OCI-LY1 (cell line): ENCODE measurements around the gene TTC33.

Experiments
- H2AFZ ChIP-seq: fragments of 200-600 bp; sonication (generic), shearing (Covaris generic); 2 replicates; pipeline ENCODE4 v1.6.0; 2014; ENCODE audit warnings: antibody characterized with exemption, mild to moderate bottlenecking, low read length
- H3F3A ChIP-seq: fragments of 200-600 bp; sonication (generic), shearing (Covaris generic); 2 replicates; pipeline ENCODE4 v1.6.0; 2014; ENCODE audit warnings: mild to moderate bottlenecking, antibody characterized with exemption, low read length, moderate library complexity; ENCODE audit not compliant: insufficient read depth
- H3K27ac ChIP-seq: fragments of 200-600 bp; sonication (generic); 2 replicates; pipeline ENCODE4 v1.5.1; 2014; ENCODE audit warnings: low read length, mixed run types, mild to moderate bottlenecking, low read depth; ENCODE audit not compliant: poor library complexity, severe bottlenecking
- H3K27me3 ChIP-seq: fragments of 200-600 bp; sonication (generic); 2 replicates; pipeline ENCODE4 v1.6.0; 2014; ENCODE audit warnings: antibody characterized with exemption, mild to moderate bottlenecking, low read length, moderate library complexity; ENCODE audit not compliant: insufficient read depth
- H3K36me3 ChIP-seq: fragments of 200-600 bp; sonication (generic); 2 replicates; pipeline ENCODE4 v1.6.1; 2014; ENCODE audit warnings: mild to moderate bottlenecking, antibody characterized with exemption, low read length, moderate library complexity, mixed read lengths; ENCODE audit not compliant: insufficient read depth
- H3K4me1 ChIP-seq: fragments of 200-600 bp; sonication (generic); 2 replicates; pipeline ENCODE4 v1.5.1; 2014; ENCODE audit warnings: mild to moderate bottlenecking, low read length, moderate library complexity; ENCODE audit not compliant: insufficient read depth, severe bottlenecking
- H3K4me2 ChIP-seq: fragments of 200-600 bp; sonication (generic), shearing (Covaris generic); 2 replicates; pipeline ENCODE4 v1.6.1; 2014; ENCODE audit warnings: low read length
- H3K4me3 ChIP-seq: fragments of 200-600 bp; sonication (generic); 2 replicates; pipeline ENCODE4 v1.5.1; 2014; ENCODE audit warnings: low read length, low read depth, mild to moderate bottlenecking, mixed read lengths; ENCODE audit not compliant: poor library complexity, severe bottlenecking
- H3K79me2 ChIP-seq: fragments of 200-600 bp; shearing (Covaris generic); 2 replicates; pipeline ENCODE4 v1.6.1; 2016; ENCODE audit warnings: mixed run types, low read length, mixed read lengths; ENCODE audit not compliant: insufficient read depth
- H3K9ac ChIP-seq: fragments of 200-600 bp; sonication (generic), shearing (Covaris generic); 2 replicates; pipeline ENCODE4 v1.6.1; 2014; ENCODE audit warnings: mild to moderate bottlenecking, low read length, mixed read lengths
- H3K9me2 ChIP-seq: fragments of 200-600 bp; sonication (generic), shearing (Covaris generic); 2 replicates; pipeline ENCODE4 v1.6.1; 2014; ENCODE audit warnings: low read depth, mild to moderate bottlenecking, low read length, mixed read lengths
- H3K9me3 ChIP-seq: fragments of 200-600 bp; shearing (Covaris generic); 2 replicates; pipeline ENCODE4 v1.6.1; 2014; ENCODE audit warnings: low read length, mixed read lengths
- H4K20me1 ChIP-seq: fragments of 200-600 bp; sonication (generic), shearing (Covaris generic); 2 replicates; pipeline ENCODE4 v1.6.0; 2016; ENCODE audit warnings: mild to moderate bottlenecking, low read length; ENCODE audit not compliant: insufficient read depth
- CTCF ChIP-seq: fragments of 200-600 bp; sonication (generic), shearing (Covaris generic); IDR thresholded peaks from 2 replicates; pipeline ENCODE4 v1.5.1; 2017; ENCODE audit warnings: mild to moderate bottlenecking, antibody characterized with exemption, low read length, moderate library complexity, mixed read lengths
- EZH2 ChIP-seq: fragments of 200-600 bp; sonication (generic), shearing (Covaris generic); IDR thresholded peaks from 2 replicates; pipeline ENCODE4 v1.8.0; 2017; ENCODE audit warnings: borderline replicate concordance, mixed run types, mild to moderate bottlenecking, antibody characterized with exemption, low read length, moderate library complexity, mixed read lengths

The TTC33 gene

GRCh38 chr5:40689438-40689837 is 66.3 kb downstream of the TTC33 start:
- H3K9me3 ChIP-seq = no peaks in the 10 kb centered on the region
- H3K36me3 ChIP-seq = peaks cover 56% of the 10 kb centered on the region
- H3K4me2 ChIP-seq = no peak overlapping the region
- H3F3A ChIP-seq = no peaks in the 10 kb centered on the region
- TF ChIP-seq EZH2 (no peak), CTCF (no peak)
- no peak overlapping the region for H2AFZ ChIP-seq
- H4K20me1 ChIP-seq = no peaks in the 10 kb centered on the region
- H3K9ac ChIP-seq = no peak overlapping the region
- peaks cover 45% of the 10 kb centered on the region for H3K4me1 ChIP-seq
- no peak overlapping the region for H3K4me3 ChIP-seq
- no peaks in the 10 kb centered on the region for H3K9me2 ChIP-seq
- no peak overlapping the region for H3K27ac ChIP-seq
- no peaks in the 10 kb centered on the region for H3K27me3 ChIP-seq
- H3K79me2 ChIP-seq = peaks cover 49% of the 10 kb centered on the region

GRCh38 chr5:40688996-40689395 is 66.8 kb downstream of the TTC33 start:
- Histone ChIP-seq H3K4me2 (no peak overlapping the region), H3K36me3 (peaks cover 52% of the 10 kb centered on the region), H2AFZ (no peak overlapping the region), H3K4me3 (no peak overlapping the region), H3K79me2 (peaks cover 54% of the 10 kb centered on the region), H3K9ac (no peak overlapping the region), H3K9me2 (no peaks in the 10 kb centered on the region), H3K9me3 (no peaks in the 10 kb centered on the region), H3K27me3 (no peaks in the 10 kb centered on the region), H3K4me1 (peaks cover 49% of the 10 kb centered on the region), H4K20me1 (no peaks in the 10 kb centered on the region), H3K27ac (no peak overlapping the region), H3F3A (no peaks in the 10 kb centered on the region)
- TF ChIP-seq CTCF (no peak), EZH2 (no peak)

GRCh38 chr5:40688127-40688761 is 67.5 kb downstream of the TTC33 start:
- H3K4me2 ChIP-seq = peak overlapping the region; percentile 48
- no peak overlapping the region for H3K4me3 ChIP-seq
- no peaks in the 10 kb centered on the region for H4K20me1 ChIP-seq
- TF ChIP-seq CTCF (peak; percentile 95), EZH2 (no peak)
- H3K4me1 ChIP-seq = peaks cover 56% of the 10 kb centered on the region
- no peak overlapping the region for H2AFZ ChIP-seq
- no peaks in the 10 kb centered on the region for H3F3A ChIP-seq
- peaks cover 51% of the 10 kb centered on the region for H3K36me3 ChIP-seq
- H3K9ac ChIP-seq = 0 out of 2 replicates have a peak overlapping the region, but pooled peaks have one; percentile 17
- H3K27me3 ChIP-seq = no peaks in the 10 kb centered on the region
- H3K79me2 ChIP-seq = peaks cover 60% of the 10 kb centered on the region
- H3K9me3 ChIP-seq = no peaks in the 10 kb centered on the region
- H3K9me2 ChIP-seq = no peaks in the 10 kb centered on the region
- H3K27ac ChIP-seq = peak overlapping the region; percentile 39
